HL-60 (cell line): ENCODE data around the gene BZW2.

ENCODE experiments used
- GABPA ChIP-seq: IDR thresholded peaks from 2 replicates; pipeline ENCODE4 v1.6.1; 2012; ENCODE audit warnings: low read depth
- POLR2AphosphoS5 ChIP-seq: IDR thresholded peaks from 2 replicates; pipeline ENCODE4 v1.6.1; 2012; ENCODE audit warnings: low read depth
- TF ChIP-seq, protein P1 (sequence below): IDR thresholded peaks from one replicate; pipeline ENCODE4 v1.5.1; 2011; ENCODE audit warnings: low read length, control low read depth, inconsistent platforms; ENCODE audit not compliant: insufficient read depth
- TF ChIP-seq, protein P2 (sequence below): IDR thresholded peaks from 2 replicates; pipeline ENCODE4 v1.6.1; 2012; ENCODE audit warnings: low read depth; ENCODE audit not compliant: insufficient replicate concordance

DNA sequence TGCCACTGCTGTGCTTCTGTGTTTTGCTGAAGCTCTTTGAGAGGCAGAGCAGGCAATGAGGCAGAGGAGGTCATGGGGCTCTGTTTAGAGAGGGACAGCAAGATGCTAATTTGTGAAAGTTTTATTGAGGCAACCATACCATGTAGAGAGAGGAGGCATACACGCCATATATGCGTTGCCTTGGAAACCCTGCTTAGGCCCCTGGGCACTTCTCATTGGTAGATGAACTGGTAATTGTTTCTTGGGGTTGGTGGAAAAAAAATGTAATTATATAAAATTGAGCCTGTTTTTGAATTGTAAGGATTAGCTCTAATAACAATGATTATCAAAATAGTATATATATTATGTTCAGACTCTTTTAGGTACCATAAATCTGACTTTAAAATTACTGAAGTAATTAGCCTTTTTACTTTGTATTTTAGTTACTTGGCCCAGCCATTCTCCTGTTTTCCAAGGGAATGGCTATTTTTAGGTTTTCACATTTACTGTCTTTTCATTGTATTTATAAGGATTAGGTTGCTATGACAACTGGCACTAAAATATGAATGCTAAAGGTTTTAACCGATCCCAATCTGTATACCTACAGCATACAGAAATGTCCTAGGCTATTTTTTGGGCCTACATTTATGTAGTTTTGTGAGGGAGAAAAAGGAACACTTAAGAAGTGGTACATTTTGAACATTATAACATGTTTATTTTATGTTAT is 52.4 kb downstream of the BZW2 start:
- TF ChIP-seq, protein P1, sequence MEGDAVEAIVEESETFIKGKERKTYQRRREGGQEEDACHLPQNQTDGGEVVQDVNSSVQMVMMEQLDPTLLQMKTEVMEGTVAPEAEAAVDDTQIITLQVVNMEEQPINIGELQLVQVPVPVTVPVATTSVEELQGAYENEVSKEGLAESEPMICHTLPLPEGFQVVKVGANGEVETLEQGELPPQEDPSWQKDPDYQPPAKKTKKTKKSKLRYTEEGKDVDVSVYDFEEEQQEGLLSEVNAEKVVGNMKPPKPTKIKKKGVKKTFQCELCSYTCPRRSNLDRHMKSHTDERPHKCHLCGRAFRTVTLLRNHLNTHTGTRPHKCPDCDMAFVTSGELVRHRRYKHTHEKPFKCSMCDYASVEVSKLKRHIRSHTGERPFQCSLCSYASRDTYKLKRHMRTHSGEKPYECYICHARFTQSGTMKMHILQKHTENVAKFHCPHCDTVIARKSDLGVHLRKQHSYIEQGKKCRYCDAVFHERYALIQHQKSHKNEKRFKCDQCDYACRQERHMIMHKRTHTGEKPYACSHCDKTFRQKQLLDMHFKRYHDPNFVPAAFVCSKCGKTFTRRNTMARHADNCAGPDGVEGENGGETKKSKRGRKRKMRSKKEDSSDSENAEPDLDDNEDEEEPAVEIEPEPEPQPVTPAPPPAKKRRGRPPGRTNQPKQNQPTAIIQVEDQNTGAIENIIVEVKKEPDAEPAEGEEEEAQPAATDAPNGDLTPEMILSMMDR = no peak
- TF ChIP-seq, protein P2, sequence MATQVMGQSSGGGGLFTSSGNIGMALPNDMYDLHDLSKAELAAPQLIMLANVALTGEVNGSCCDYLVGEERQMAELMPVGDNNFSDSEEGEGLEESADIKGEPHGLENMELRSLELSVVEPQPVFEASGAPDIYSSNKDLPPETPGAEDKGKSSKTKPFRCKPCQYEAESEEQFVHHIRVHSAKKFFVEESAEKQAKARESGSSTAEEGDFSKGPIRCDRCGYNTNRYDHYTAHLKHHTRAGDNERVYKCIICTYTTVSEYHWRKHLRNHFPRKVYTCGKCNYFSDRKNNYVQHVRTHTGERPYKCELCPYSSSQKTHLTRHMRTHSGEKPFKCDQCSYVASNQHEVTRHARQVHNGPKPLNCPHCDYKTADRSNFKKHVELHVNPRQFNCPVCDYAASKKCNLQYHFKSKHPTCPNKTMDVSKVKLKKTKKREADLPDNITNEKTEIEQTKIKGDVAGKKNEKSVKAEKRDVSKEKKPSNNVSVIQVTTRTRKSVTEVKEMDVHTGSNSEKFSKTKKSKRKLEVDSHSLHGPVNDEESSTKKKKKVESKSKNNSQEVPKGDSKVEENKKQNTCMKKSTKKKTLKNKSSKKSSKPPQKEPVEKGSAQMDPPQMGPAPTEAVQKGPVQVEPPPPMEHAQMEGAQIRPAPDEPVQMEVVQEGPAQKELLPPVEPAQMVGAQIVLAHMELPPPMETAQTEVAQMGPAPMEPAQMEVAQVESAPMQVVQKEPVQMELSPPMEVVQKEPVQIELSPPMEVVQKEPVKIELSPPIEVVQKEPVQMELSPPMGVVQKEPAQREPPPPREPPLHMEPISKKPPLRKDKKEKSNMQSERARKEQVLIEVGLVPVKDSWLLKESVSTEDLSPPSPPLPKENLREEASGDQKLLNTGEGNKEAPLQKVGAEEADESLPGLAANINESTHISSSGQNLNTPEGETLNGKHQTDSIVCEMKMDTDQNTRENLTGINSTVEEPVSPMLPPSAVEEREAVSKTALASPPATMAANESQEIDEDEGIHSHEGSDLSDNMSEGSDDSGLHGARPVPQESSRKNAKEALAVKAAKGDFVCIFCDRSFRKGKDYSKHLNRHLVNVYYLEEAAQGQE = no peak
- TF ChIP-seq POLR2AphosphoS5 = no peak
- TF ChIP-seq GABPA = no peak
